Prostate gland (tissue), 2 donors: ENCODE measurements around the gene CNTN4.

ENCODE experiments used
- POLR2A ChIP-seq: fragments of 450-650 bp; IDR thresholded peaks from one replicate; pipeline ENCODE4 v1.6.1; 2016; ENCODE audit warnings: antibody characterized with exemption, mild to moderate bottlenecking
- POLR2AphosphoS5 ChIP-seq: sonication (generic); formaldehyde crosslinking; IDR thresholded peaks from one replicate; pipeline ENCODE4 v1.6.1; 2017; ENCODE audit warnings: antibody characterized with exemption
- TF ChIP-seq, protein P1 (sequence below), 4 experiments: fragments of 200-600 bp in 2 of 4; fragments of 450-650 bp in 2 of 4; sonication (generic) in 2 of 4; IDR thresholded peaks; 1 replicate in 3 of 4; 2 replicates in 1 of 4; pipeline ENCODE4 v1.5.1; 2016 to 2019; ENCODE audit warnings: antibody characterized with exemption in 4 of 4, mild to moderate bottlenecking in 2 of 4, moderate library complexity in 2 of 4

DNA sequence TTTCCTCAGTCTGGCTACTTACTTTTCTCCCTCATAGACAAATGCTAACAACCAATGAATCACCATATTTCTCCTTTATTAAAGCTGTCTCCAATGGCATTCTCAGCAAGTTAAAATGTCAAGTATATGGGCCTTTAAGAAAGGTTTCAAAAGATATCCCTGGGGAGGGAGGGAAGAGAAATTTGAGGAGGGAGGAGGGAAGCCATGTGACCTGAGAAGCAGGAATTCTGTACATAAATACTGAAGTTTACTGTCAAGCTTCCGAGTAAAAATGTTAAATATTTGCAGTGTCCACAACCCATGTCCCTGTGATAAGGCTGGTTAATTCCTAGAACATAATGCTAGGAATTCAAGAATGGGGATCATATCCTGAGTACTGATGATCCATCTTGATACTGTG lies 175.9 kb downstream of the CNTN4 start:
- TF ChIP-seq, protein P1, sequence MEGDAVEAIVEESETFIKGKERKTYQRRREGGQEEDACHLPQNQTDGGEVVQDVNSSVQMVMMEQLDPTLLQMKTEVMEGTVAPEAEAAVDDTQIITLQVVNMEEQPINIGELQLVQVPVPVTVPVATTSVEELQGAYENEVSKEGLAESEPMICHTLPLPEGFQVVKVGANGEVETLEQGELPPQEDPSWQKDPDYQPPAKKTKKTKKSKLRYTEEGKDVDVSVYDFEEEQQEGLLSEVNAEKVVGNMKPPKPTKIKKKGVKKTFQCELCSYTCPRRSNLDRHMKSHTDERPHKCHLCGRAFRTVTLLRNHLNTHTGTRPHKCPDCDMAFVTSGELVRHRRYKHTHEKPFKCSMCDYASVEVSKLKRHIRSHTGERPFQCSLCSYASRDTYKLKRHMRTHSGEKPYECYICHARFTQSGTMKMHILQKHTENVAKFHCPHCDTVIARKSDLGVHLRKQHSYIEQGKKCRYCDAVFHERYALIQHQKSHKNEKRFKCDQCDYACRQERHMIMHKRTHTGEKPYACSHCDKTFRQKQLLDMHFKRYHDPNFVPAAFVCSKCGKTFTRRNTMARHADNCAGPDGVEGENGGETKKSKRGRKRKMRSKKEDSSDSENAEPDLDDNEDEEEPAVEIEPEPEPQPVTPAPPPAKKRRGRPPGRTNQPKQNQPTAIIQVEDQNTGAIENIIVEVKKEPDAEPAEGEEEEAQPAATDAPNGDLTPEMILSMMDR (IDR thresholded peaks at IDR 0.05) = no peak
- TF ChIP-seq POLR2AphosphoS5 (no peak), POLR2A (no peak)
